Measurements from ENCODE around the gene PCMT1.

DNA sequence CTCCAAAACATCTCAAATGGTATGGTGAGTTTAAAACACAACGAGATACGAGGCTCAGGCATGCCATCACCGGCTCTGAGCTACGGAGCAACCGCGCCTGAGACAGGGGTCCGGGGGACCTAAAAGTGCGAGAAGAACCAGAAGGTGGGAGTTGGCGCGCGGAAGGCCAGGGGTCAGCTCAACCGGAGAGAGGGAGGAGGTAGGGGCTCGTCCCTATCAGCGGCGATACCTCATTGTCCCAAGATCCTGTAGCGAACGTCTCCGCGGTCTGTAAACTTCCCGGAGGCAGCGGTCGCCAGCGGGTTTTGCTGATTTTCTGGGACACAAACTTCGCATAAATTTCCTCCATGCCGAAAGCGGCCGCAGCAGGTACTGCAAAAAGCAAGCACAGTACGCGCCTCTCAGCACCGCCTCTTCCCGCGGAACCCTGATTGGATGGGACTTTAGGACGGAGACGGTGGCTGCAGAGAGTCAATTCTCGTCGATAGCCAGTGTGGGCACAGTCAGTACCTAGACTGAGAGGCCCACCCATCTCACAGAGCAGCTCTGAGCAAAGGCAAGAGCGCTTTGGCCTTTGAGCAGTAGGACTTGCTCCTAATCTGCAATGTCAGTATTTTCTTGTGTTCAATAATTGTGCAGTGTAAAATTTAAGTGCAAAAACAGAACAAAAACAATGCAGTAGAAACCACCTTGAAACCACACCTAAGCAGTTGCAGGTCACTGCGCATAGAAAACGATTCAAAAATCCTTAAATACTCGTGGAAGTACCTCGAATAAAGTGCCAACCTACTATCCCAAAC lies 3.2 kb upstream of the PCMT1 start, which contains the start of gene NUP43:
- TF ChIP-seq, protein P1, sequence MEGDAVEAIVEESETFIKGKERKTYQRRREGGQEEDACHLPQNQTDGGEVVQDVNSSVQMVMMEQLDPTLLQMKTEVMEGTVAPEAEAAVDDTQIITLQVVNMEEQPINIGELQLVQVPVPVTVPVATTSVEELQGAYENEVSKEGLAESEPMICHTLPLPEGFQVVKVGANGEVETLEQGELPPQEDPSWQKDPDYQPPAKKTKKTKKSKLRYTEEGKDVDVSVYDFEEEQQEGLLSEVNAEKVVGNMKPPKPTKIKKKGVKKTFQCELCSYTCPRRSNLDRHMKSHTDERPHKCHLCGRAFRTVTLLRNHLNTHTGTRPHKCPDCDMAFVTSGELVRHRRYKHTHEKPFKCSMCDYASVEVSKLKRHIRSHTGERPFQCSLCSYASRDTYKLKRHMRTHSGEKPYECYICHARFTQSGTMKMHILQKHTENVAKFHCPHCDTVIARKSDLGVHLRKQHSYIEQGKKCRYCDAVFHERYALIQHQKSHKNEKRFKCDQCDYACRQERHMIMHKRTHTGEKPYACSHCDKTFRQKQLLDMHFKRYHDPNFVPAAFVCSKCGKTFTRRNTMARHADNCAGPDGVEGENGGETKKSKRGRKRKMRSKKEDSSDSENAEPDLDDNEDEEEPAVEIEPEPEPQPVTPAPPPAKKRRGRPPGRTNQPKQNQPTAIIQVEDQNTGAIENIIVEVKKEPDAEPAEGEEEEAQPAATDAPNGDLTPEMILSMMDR (conservative IDR thresholded peaks at IDR 0.05; ENCODE audit: low read depth, low read length): peak; percentile 56; the same call in 1 of the 2 replicates
- TF ChIP-seq EZH2 (IDR thresholded peaks at IDR 0.05; ENCODE audit: borderline replicate concordance, low read depth, low read length, poor library complexity, severe bottlenecking): no peak

Data from A673 (cell line).